IMR-90 (cell line): Measurements from ENCODE around the gene MFGE8. TPM values are rescaled to one million over a fixed set of nuclear protein-coding genes. Genes with fewer than 3 reads are reported as not detected.
A peak's percentile ranks its signal among the peaks of the same experiment; 100 is the strongest.

Experiments used
- ATAC-seq: fragments of 200-7000 bp; cut with Tn5 transposase; 2 replicates; pipeline ENCODE4 v1.9.1; 2020; ENCODE audit warnings: low read depth, mild to moderate bottlenecking, moderate library complexity
- BruUV-seq: library from RNA; stranded (reverse); fragments of 400-500 nt; replicated peaks from 2 replicates; lab custom pipeline; 2021; lab: Mats Ljungman, UMichigan
- CTCF ChIA-PET: fragments of 300-600 bp; formaldehyde crosslinking; extraction: SDS; loops from one replicate; lab custom pipeline; 2021; ENCODE audit warnings: antibody characterized with exemption; lab: Yijun Ruan, JAX
- POLR2A ChIA-PET: fragments of 300-600 bp; sonication (Branson Sonifier 250); formaldehyde crosslinking; loops from one replicate; lab custom pipeline; 2022; ENCODE audit warnings: antibody characterized with exemption; ENCODE audit not compliant: unreplicated experiment; lab: Charles Lee
- DNase-seq: peaks from one replicate; pipeline ENCODE4 v3.0.0; 2013
- H2AFZ ChIP-seq: replicated peaks from 2 replicates; pipeline ENCODE3; 2013; ENCODE audit warnings: low read length, mild to moderate bottlenecking; ENCODE audit not compliant: poor library complexity
- H2AK5ac ChIP-seq: 2 replicates; pipeline ENCODE4 v1.6.1; 2013; ENCODE audit warnings: low read depth, low read length, inconsistent platforms
- H2AK9ac ChIP-seq: replicated peaks from 2 replicates; pipeline ENCODE3; 2013; ENCODE audit warnings: mild to moderate bottlenecking, low read depth, low read length, moderate library complexity; ENCODE audit not compliant: poor library complexity
- H2BK120ac ChIP-seq: 2 replicates; pipeline ENCODE4 v1.6.1; 2013; ENCODE audit warnings: low read depth, low read length, inconsistent platforms
- H2BK15ac ChIP-seq: 3 replicates; pipeline ENCODE4 v1.6.1; 2013; ENCODE audit warnings: low read depth, low read length, inconsistent platforms
- H2BK20ac ChIP-seq: 2 replicates; pipeline ENCODE4 v1.6.1; 2013; ENCODE audit warnings: low read depth, mild to moderate bottlenecking, inconsistent platforms, low read length, moderate library complexity
- H2BK5ac ChIP-seq: 2 replicates; pipeline ENCODE4 v1.6.1; 2013; ENCODE audit warnings: mild to moderate bottlenecking, low read depth, low read length, inconsistent platforms; ENCODE audit not compliant: poor library complexity, severe bottlenecking
- H3K14ac ChIP-seq: replicated peaks from 2 replicates; pipeline ENCODE4 v1.6.1; 2013; ENCODE audit warnings: low read depth, low read length, inconsistent platforms
- H3K18ac ChIP-seq: 2 replicates; pipeline ENCODE4 v1.6.1; 2013; ENCODE audit warnings: low read depth, low read length, control low read depth
- H3K23ac ChIP-seq: 2 replicates; pipeline ENCODE4 v1.6.1; 2013; ENCODE audit warnings: low read depth, low read length, inconsistent platforms
- H3K27ac ChIP-seq: 2 replicates; pipeline ENCODE4 v1.5.1; 2013; ENCODE audit warnings: mild to moderate bottlenecking, control low read depth, low read length; ENCODE audit not compliant: insufficient read depth
- H3K27me3 ChIP-seq: 2 replicates; pipeline ENCODE4 v1.6.1; 2013; ENCODE audit warnings: low read length; ENCODE audit not compliant: control insufficient read depth, insufficient read depth
- H3K36me3 ChIP-seq: 2 replicates; pipeline ENCODE4 v1.6.1; 2013; ENCODE audit warnings: low read length, mixed read lengths; ENCODE audit not compliant: control insufficient read depth, insufficient read depth
- H3K4ac ChIP-seq: 2 replicates; pipeline ENCODE4 v1.6.1; 2013; ENCODE audit warnings: low read depth, low read length, inconsistent platforms
- H3K4me1 ChIP-seq: 2 replicates; pipeline ENCODE4 v1.6.1; 2013; ENCODE audit warnings: low read length, mixed read lengths; ENCODE audit not compliant: control insufficient read depth, insufficient read depth
- H3K4me2 ChIP-seq: 2 replicates; pipeline ENCODE4 v1.6.1; 2013; ENCODE audit warnings: low read depth, mild to moderate bottlenecking, control low read depth, low read length, moderate library complexity
- H3K4me3 ChIP-seq: 2 replicates; pipeline ENCODE4 v1.5.1; 2013; ENCODE audit warnings: low read depth, mild to moderate bottlenecking, control low read depth, low read length, moderate library complexity; ENCODE audit not compliant: insufficient read depth
- H3K56ac ChIP-seq: 2 replicates; pipeline ENCODE4 v1.6.1; 2013; ENCODE audit warnings: low read length, inconsistent platforms; ENCODE audit not compliant: insufficient read depth; ENCODE audit errors: extremely low read depth
- H3K79me1 ChIP-seq, 2 experiments: 2 replicates each; pipeline ENCODE4 v1.6.1; 2013; ENCODE audit warnings: low read length in 2 of 2, inconsistent platforms in 1 of 2, low read depth in 1 of 2
- H3K9ac ChIP-seq: 2 replicates; pipeline ENCODE4 v1.6.1; 2013; ENCODE audit warnings: low read depth, low read length, control low read depth
- H3K9me1 ChIP-seq: 2 replicates; pipeline ENCODE4 v1.6.1; 2013; ENCODE audit warnings: low read length, inconsistent platforms; ENCODE audit not compliant: insufficient read depth
- H3K9me3 ChIP-seq: 2 replicates; pipeline ENCODE4 v1.6.1; 2013; ENCODE audit warnings: low read length; ENCODE audit not compliant: control insufficient read depth, insufficient read depth
- H4K20me1 ChIP-seq: 2 replicates; pipeline ENCODE4 v1.6.1; 2013; ENCODE audit warnings: low read length, inconsistent platforms; ENCODE audit not compliant: insufficient read depth
- H4K5ac ChIP-seq: 2 replicates; pipeline ENCODE4 v1.6.1; 2013; ENCODE audit warnings: mild to moderate bottlenecking, low read depth, low read length, control low read depth
- H4K8ac ChIP-seq, 2 experiments: 2 replicates each; pipeline ENCODE4 v1.6.1; 2013; ENCODE audit warnings: low read depth in 2 of 2, low read length in 2 of 2, control low read depth in 1 of 2, inconsistent platforms in 1 of 2
- H4K91ac ChIP-seq: 2 replicates; pipeline ENCODE4 v1.6.1; 2013; ENCODE audit warnings: low read depth, low read length, inconsistent platforms; ENCODE audit not compliant: insufficient read depth
- BHLHE40 ChIP-seq: fragments of 150-350 bp; IDR thresholded peaks from 2 replicates; pipeline ENCODE4 v1.6.1; 2016; ENCODE audit warnings: mild to moderate bottlenecking, low read depth, low read length
- CTCF ChIP-seq: conservative IDR thresholded peaks from 2 replicates; pipeline ENCODE4 v1.5.1; 2012; ENCODE audit warnings: mild to moderate bottlenecking, low read depth, low read length, improper control_type of control experiment
- FOS ChIP-seq: fragments of 150-350 bp; IDR thresholded peaks from 2 replicates; pipeline ENCODE4 v1.6.1; 2016; ENCODE audit warnings: low read depth, low read length
- MAFK ChIP-seq: IDR thresholded peaks from 2 replicates; pipeline ENCODE4 v1.6.1; 2012; ENCODE audit warnings: low read depth, low read length, improper control_type of control experiment
- MAZ ChIP-seq: IDR thresholded peaks from 2 replicates; pipeline ENCODE4 v1.6.1; 2012; ENCODE audit warnings: low read depth, mild to moderate bottlenecking, low read length, improper control_type of control experiment, moderate library complexity, borderline replicate concordance
- MXI1 ChIP-seq: IDR thresholded peaks from 2 replicates; pipeline ENCODE4 v1.6.1; 2012; ENCODE audit warnings: low read depth, mild to moderate bottlenecking, low read length, moderate library complexity, borderline replicate concordance
- NFE2L2 ChIP-seq: fragments of 150-350 bp; IDR thresholded peaks from 2 replicates; pipeline ENCODE4 v1.6.1; 2016; ENCODE audit warnings: low read depth, mild to moderate bottlenecking, low read length
- RCOR1 ChIP-seq: IDR thresholded peaks from 2 replicates; pipeline ENCODE4 v1.6.1; 2012; ENCODE audit warnings: mild to moderate bottlenecking, low read length, improper control_type of control experiment; ENCODE audit not compliant: insufficient replicate concordance
- RFX5 ChIP-seq: IDR thresholded peaks from 2 replicates; pipeline ENCODE4 v1.8.0; 2012; ENCODE audit warnings: low read depth, mild to moderate bottlenecking, low read length, moderate library complexity
- SMC3 ChIP-seq: fragments of 150-350 bp; IDR thresholded peaks from 2 replicates; pipeline ENCODE4 v1.6.1; 2016; ENCODE audit warnings: low read depth, mild to moderate bottlenecking, antibody characterized with exemption, low read length, moderate library complexity
- WGBS, 2 experiments: methylation state at CpG; one replicate each; pipeline versions ENCODE4 v1.1.5 to v1.1.7; 2013; ENCODE audit warnings: missing lambda C conversion rate in 2 of 2; ENCODE audit not compliant: insufficient read length in 1 of 2; ENCODE audit errors: extremely low coverage in 2 of 2; 5-methylcytosine and 5-hydroxymethylcytosine counted together
- dilution Hi-C: fragments of 300-500 bp; cut with HindIII; formaldehyde crosslinking; loops from one replicate; pipeline ENCODE4 v1.14.3; 2018; ENCODE audit warnings: low sequenced_read_pairs; ENCODE audit not compliant: unreplicated experiment
- in situ Hi-C: fragments of 300-500 bp; cut with MboI; formaldehyde crosslinking; loops from 3 replicates; pipeline ENCODE4 v1.14.3; 2019; ENCODE audit warnings: low sequenced_read_pairs, inconsistent platforms, mixed read lengths
- intact Hi-C: fragments of 100-400 bp; cut with micrococcal nuclease; formaldehyde crosslinking; loops from 2 replicates; pipeline ENCODE4 v1.10.0; 2022
- polyA plus RNA-seq, 3 experiments: library from polyadenylated mRNA; depleted of rRNA; stranded (reverse); fragments of >200 nt; gene quantifications; 2 replicates each; pipeline ENCODE4 v1.2.3, GENCODE V29; 2012; ENCODE audit warnings: low replicate concordance in 1 of 3
- total RNA-seq: library from RNA; depleted of rRNA; stranded (reverse); fragments of >200 nt; gene quantifications from 2 replicates; pipeline ENCODE4 v1.2.3, GENCODE V29; 2012
- TF ChIP-seq, protein P1 (sequence below): fragments of 150-350 bp; IDR thresholded peaks from 2 replicates; pipeline ENCODE4 v1.6.1; 2016; ENCODE audit warnings: low read depth, mild to moderate bottlenecking, low read length, moderate library complexity, borderline replicate concordance

MFGE8 gene
- total and polyA plus RNA-seq, 2 of the 4 experiments (the other 2 are of a cell fraction): 232 to 1,912 TPM

DNA sequence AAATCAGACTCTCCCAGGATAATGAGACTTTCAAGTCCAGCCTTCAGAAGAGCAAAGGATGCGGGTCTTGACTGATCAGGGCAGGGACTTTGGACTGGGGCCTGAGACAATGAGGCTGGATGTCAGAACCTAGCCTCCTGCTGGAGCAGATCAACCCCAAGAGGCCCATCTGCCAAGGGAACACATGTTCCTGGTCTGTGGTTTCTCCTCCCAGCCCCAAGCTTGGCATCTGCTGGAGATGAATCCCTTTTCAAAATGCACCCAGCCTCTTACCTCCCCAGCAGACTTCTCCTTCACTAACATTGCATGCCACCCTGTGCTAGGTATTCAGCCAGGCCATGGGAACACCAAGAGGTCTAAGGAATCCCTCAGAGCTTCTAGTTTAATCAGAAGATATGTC, 43.7 kb upstream of the MFGE8 start:
- dilution Hi-C loops: no loop called here
- no peaks in the 10 kb centered on the region for H3K27me3 ChIP-seq
- H2AFZ ChIP-seq: peak overlapping the region; percentile 32
- no peak overlapping the region for H3K4me2 ChIP-seq
- no peak overlapping the region for H2AK9ac ChIP-seq
- H3K9ac ChIP-seq: no peak overlapping the region
- H3K18ac ChIP-seq: no peak overlapping the region
- H3K36me3 ChIP-seq: no peaks in the 10 kb centered on the region
- intact Hi-C loops: no loop called here
- H3K4me1 ChIP-seq: peaks cover 2% of the 10 kb centered on the region; the same call in 1 of the 2 replicates
- ATAC-seq: no peak
- H3K23ac ChIP-seq: no peak overlapping the region; the same call in 1 of the 2 replicates
- DNase-seq: no peak
- H2BK5ac ChIP-seq: no peak overlapping the region
- CTCF ChIA-PET: no interaction called here
- in situ Hi-C loops: no loop called here
- no peak overlapping the region for H4K8ac ChIP-seq
- H4K5ac ChIP-seq: no peak overlapping the region
- POLR2A ChIA-PET: no interaction called here
- H3K14ac ChIP-seq: no peak overlapping the region
- no peak overlapping the region for H3K27ac ChIP-seq
- BruUV-seq: no TSS peak
- no peak overlapping the region for H2BK20ac ChIP-seq
- H3K4ac ChIP-seq: no peak overlapping the region
- H4K91ac ChIP-seq: no peak overlapping the region
- H3K56ac ChIP-seq: no peak overlapping the region
- no peaks in the 10 kb centered on the region for H3K9me1 ChIP-seq
- WGBS, 2 experiments: no CpG with 5 or more reads among the region's 1 CpG
- no peak overlapping the region for H3K4me3 ChIP-seq
- no peak overlapping the region for H2AK5ac ChIP-seq
- no peaks in the 10 kb centered on the region for H4K20me1 ChIP-seq
- TF ChIP-seq NFE2L2: no peak
- no peak for TF ChIP-seq MXI1
- no peak for TF ChIP-seq SMC3
- TF ChIP-seq FOS: no peak
- no peak for TF ChIP-seq RCOR1
- no peak for TF ChIP-seq MAFK
- no peak for TF ChIP-seq BHLHE40
- TF ChIP-seq, protein P1, sequence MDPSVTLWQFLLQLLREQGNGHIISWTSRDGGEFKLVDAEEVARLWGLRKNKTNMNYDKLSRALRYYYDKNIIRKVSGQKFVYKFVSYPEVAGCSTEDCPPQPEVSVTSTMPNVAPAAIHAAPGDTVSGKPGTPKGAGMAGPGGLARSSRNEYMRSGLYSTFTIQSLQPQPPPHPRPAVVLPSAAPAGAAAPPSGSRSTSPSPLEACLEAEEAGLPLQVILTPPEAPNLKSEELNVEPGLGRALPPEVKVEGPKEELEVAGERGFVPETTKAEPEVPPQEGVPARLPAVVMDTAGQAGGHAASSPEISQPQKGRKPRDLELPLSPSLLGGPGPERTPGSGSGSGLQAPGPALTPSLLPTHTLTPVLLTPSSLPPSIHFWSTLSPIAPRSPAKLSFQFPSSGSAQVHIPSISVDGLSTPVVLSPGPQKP: no peak
- no peak for TF ChIP-seq CTCF
- no peak for TF ChIP-seq MAZ
- TF ChIP-seq RFX5: no peak
- no peaks in the 10 kb centered on the region for H3K9me3 ChIP-seq
- no peak overlapping the region for H2BK15ac ChIP-seq
- no peak overlapping the region for H2BK120ac ChIP-seq
- H3K79me1 ChIP-seq: no peaks in the 10 kb centered on the region
